ENCODE results near the gene CDH12. TPM values are rescaled to one million over a fixed set of nuclear protein-coding genes. Genes with fewer than 3 reads are reported as not detected.

The CDH12 gene
- total and polyA plus RNA-seq, 2 donors (not counting 3 experiments of a cell fraction or from before 2014, with no cell fraction given): 0.03 TPM; not detected in 1

GRCh38 chr5:22044229-22044628, 808.9 kb downstream of the CDH12 start:
- Histone ChIP-seq H3K9me1 (replicated peaks; ENCODE audit: control insufficient read depth, extremely low read depth, insufficient read depth, low read length) (no peaks in the 10 kb centered on the region), H3K9me3 (replicated peaks; ENCODE audit: control insufficient read depth, insufficient read depth, low read length) (no peaks in the 10 kb centered on the region), H2AFZ (ENCODE audit: low read depth, low read length) (no peak overlapping the region), H4K20me1 (replicated peaks; ENCODE audit: control insufficient read depth, extremely low read depth, insufficient read depth, low read length) (no peaks in the 10 kb centered on the region), H3K79me2 (ENCODE audit: control insufficient read depth, insufficient read depth, low read length) (no peaks in the 10 kb centered on the region), H3K27me3 (ENCODE audit: control insufficient read depth in 2 of 2, insufficient read depth in 2 of 2, low read length in 2 of 2) (no peaks in the 10 kb centered on the region), H3K27ac (ENCODE audit: insufficient read depth, low read depth, low read length) (no peak overlapping the region), H3K36me3 (ENCODE audit: control insufficient read depth in 2 of 2, extremely low read depth in 1 of 2, insufficient read depth in 2 of 2, low read length in 2 of 2) (no peaks in the 10 kb centered on the region), H3K4me1 (ENCODE audit: control insufficient read depth, extremely low read depth, insufficient read depth, low read length) (no peaks in the 10 kb centered on the region), H3K9ac (replicated peaks; ENCODE audit: extremely low read depth, insufficient read depth, low read length) (no peak overlapping the region), H3K4me2 (ENCODE audit: insufficient read depth, low read length) (no peak overlapping the region), H3K4me3 (replicated peaks in 1 of 3; ENCODE audit: insufficient read depth in 1 of 3, low read depth in 1 of 3, low read length in 3 of 3) (no peak overlapping the region)
- DNase-seq (ENCODE audit: low read depth, low spot score) (no peak), FAIRE-seq (no peak)
- BruUV-seq (replicated peaks): no TSS peak
- ChIA-PET POLR2A (no interaction called here), CTCF (no interaction called here)
- dilution Hi-C loops (cut with MboI; ENCODE audit: extremely low pct_ligation_motif_present, low sequenced_read_pairs) (no loop called here), intact Hi-C loops (cut with micrococcal nuclease) (no loop called here)
- TF ChIP-seq POLR2A (IDR thresholded peaks at IDR 0.05; ENCODE audit: low read depth, low read length) (no peak), MYC (IDR thresholded peaks at IDR 0.05; ENCODE audit: low read depth, low read length) (no peak), POLR2AphosphoS5 (IDR thresholded peaks at IDR 0.05; ENCODE audit: insufficient read depth, low read depth, low read length) (no peak)

DNA sequence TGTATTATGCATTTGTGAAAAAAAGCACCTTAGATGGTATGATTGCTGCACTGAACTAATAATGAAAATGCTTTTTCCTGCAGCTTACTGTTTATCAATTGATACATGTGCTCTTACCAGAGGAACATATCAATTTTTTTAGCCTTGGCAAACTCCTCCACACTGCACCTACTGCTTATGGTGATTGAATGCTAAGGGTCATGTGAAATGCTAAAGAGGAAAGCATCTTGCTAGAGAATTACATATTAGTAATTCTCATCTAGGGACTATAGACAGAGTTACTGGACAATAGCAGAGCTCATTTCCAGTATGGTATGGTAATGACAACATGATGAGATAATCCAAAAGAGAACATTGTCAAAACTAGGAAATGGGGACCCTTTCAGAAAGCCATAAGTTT, 817.1 kb downstream of the CDH12 start:
- Histone ChIP-seq H3K27me3 (ENCODE audit: control insufficient read depth in 2 of 2, insufficient read depth in 2 of 2, low read length in 2 of 2) (no peaks in the 10 kb centered on the region), H3K4me1 (ENCODE audit: control insufficient read depth, extremely low read depth, insufficient read depth, low read length) (no peaks in the 10 kb centered on the region), H3K4me2 (ENCODE audit: insufficient read depth, low read length) (no peak overlapping the region), H3K9me3 (replicated peaks; ENCODE audit: control insufficient read depth, insufficient read depth, low read length) (no peaks in the 10 kb centered on the region), H3K79me2 (ENCODE audit: control insufficient read depth, insufficient read depth, low read length) (no peaks in the 10 kb centered on the region), H3K4me3 (replicated peaks in 1 of 3; ENCODE audit: insufficient read depth in 1 of 3, low read depth in 1 of 3, low read length in 3 of 3) (no peak overlapping the region), H3K9me1 (replicated peaks; ENCODE audit: control insufficient read depth, extremely low read depth, insufficient read depth, low read length) (no peaks in the 10 kb centered on the region), H4K20me1 (replicated peaks; ENCODE audit: control insufficient read depth, extremely low read depth, insufficient read depth, low read length) (no peaks in the 10 kb centered on the region), H3K9ac (replicated peaks; ENCODE audit: extremely low read depth, insufficient read depth, low read length) (no peak overlapping the region), H2AFZ (ENCODE audit: low read depth, low read length) (no peak overlapping the region), H3K36me3 (ENCODE audit: control insufficient read depth in 2 of 2, extremely low read depth in 1 of 2, insufficient read depth in 2 of 2, low read length in 2 of 2) (no peaks in the 10 kb centered on the region), H3K27ac (ENCODE audit: insufficient read depth, low read depth, low read length) (no peak overlapping the region)
- CTCF ChIA-PET: no interaction called here
- no peak for TF ChIP-seq MYC (IDR thresholded peaks at IDR 0.05; ENCODE audit: low read depth, low read length)
- TF ChIP-seq JUN (IDR thresholded peaks at IDR 0.05; ENCODE audit: borderline replicate concordance, insufficient read depth, insufficient read length, low read depth): no peak
- no peak for TF ChIP-seq GATA2 (IDR thresholded peaks at IDR 0.05; ENCODE audit: insufficient read depth, insufficient read length, low read depth, low read length)
- FAIRE-seq (no peak), DNase-seq (ENCODE audit: low read depth, low spot score) (no peak)
- POLR2A ChIA-PET: no interaction called here
- intact Hi-C loops (cut with micrococcal nuclease) (no loop called here), dilution Hi-C loops (cut with MboI; ENCODE audit: extremely low pct_ligation_motif_present, low sequenced_read_pairs) (no loop called here)
- no TSS peak for BruUV-seq (replicated peaks)

Data from endothelial cell of umbilical vein (primary cell).